Measurements from ENCODE around the gene TMEM174. TPM values are rescaled to one million over a fixed set of nuclear protein-coding genes. Genes with fewer than 3 reads are reported as not detected.
A peak's percentile ranks its signal among the peaks of the same experiment; 100 is the strongest.

Gene TMEM174
- total and polyA plus RNA-seq, 2 donors from 2014 or later = 1.1 to 59.0 TPM

DNA sequence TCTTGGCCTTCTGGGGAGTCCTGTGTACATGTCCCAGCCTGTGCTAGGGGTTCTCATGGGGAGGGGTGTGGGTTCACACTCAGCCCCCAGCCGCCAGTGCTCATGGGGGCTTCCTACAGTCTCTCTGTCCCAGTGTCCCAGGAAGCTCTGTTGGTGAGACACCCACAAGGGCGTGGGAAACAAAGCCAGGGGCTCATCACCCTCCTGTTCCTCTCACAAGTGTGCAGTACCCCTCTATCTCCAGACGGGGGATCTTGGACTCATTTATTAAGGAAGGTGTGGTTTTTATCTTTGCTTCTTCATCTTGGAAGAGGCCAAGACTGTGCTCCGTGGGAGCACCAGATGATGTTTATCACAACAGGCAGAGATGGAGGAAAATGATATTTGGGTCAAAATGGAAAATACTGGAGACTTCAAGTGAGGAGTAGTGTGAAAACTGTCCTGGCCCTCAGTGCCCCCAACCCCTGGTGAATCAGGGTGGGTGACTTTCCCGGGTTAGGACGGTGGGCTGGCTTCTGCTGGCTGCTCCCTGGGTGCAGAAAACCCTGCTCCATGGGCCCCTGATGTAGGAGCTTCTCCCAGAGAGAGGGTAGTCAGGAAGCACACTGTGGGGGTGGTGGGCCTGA lies 37.5 kb upstream of the TMEM174 start:
- Histone ChIP-seq H3K4me3 (ENCODE audit: low read length in 3 of 3) (no peak overlapping the region), H3K27me3 (ENCODE audit: control insufficient read depth, insufficient read depth, low read length) (no peaks in the 10 kb centered on the region), H3K36me3 (ENCODE audit: control insufficient read depth in 2 of 3, insufficient read depth in 3 of 3, low read length in 3 of 3) (no peaks in the 10 kb centered on the region), H3K9ac (ENCODE audit: low read length in 3 of 3) (no peak overlapping the region), H3K27ac (ENCODE audit: low read depth in 2 of 2, low read length in 2 of 2) (peak overlapping the region in 1 of 2 donors; percentile 5), H3K9me3 (ENCODE audit: control insufficient read depth in 2 of 3, insufficient read depth in 1 of 3, low read length in 3 of 3) (no peaks in the 10 kb centered on the region), H3K4me1 (ENCODE audit: control insufficient read depth in 2 of 3, insufficient read depth in 2 of 3, low read depth in 1 of 3, low read length in 3 of 3) (peaks cover 2 to 46% (median 21%) of the 10 kb centered on the region in 3 donors)
- intact Hi-C loops (cut with DNase I) = no loop called here
- TF ChIP-seq, protein P1, sequence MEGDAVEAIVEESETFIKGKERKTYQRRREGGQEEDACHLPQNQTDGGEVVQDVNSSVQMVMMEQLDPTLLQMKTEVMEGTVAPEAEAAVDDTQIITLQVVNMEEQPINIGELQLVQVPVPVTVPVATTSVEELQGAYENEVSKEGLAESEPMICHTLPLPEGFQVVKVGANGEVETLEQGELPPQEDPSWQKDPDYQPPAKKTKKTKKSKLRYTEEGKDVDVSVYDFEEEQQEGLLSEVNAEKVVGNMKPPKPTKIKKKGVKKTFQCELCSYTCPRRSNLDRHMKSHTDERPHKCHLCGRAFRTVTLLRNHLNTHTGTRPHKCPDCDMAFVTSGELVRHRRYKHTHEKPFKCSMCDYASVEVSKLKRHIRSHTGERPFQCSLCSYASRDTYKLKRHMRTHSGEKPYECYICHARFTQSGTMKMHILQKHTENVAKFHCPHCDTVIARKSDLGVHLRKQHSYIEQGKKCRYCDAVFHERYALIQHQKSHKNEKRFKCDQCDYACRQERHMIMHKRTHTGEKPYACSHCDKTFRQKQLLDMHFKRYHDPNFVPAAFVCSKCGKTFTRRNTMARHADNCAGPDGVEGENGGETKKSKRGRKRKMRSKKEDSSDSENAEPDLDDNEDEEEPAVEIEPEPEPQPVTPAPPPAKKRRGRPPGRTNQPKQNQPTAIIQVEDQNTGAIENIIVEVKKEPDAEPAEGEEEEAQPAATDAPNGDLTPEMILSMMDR (IDR thresholded peaks at IDR 0.05; ENCODE audit: borderline replicate concordance, extremely low read depth, insufficient read depth) = peak; percentile 33
- DNase-seq (peak in 1 of 5 donors; percentile 69), FAIRE-seq (no peak)

DNA sequence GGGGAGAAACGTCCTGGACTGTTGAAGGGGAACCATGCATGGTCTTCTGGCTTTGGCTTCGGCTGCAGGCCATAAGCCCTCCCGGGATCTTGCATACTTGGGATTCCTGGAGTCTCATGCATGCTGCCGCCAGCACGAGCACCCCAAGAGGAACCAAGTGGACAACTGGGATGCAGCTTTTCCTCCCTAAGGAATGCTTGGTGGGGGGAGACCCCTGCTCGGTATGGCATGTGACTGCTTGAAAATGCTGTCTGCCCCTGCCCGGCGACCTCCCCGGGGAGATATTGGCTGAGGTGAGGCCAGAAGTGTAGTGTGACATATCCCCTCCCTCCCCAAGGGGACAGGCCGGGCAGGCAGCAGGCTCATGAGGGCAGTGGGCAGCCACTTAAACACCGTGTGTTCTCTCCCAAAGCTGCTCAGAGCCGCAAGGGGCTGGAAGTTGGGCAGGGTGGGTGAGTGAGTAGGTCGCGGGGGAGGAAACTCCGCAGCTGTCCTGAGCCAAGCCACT lies 36.9 kb upstream of the TMEM174 start:
- DNase-seq (peak; percentile 77 to 92 (median 82)), FAIRE-seq (no peak)
- intact Hi-C loops (cut with DNase I) = no loop called here
- Histone ChIP-seq H3K27me3 (ENCODE audit: control insufficient read depth, insufficient read depth, low read length) (no peaks in the 10 kb centered on the region), H3K36me3 (ENCODE audit: control insufficient read depth in 2 of 3, insufficient read depth in 3 of 3, low read length in 3 of 3) (no peaks in the 10 kb centered on the region), H3K9ac (ENCODE audit: low read length in 3 of 3) (no peak overlapping the region), H3K27ac (ENCODE audit: low read depth in 2 of 2, low read length in 2 of 2) (peak overlapping the region in 1 of 2 donors; percentile 5), H3K4me1 (ENCODE audit: control insufficient read depth in 2 of 3, insufficient read depth in 2 of 3, low read depth in 1 of 3, low read length in 3 of 3) (peaks cover 2 to 46% (median 21%) of the 10 kb centered on the region in 3 donors), H3K4me3 (ENCODE audit: low read length in 3 of 3) (peak overlapping the region in 1 of 3 donors; percentile 17), H3K9me3 (ENCODE audit: control insufficient read depth in 2 of 3, insufficient read depth in 1 of 3, low read length in 3 of 3) (no peaks in the 10 kb centered on the region)
- TF ChIP-seq, protein P1 (IDR thresholded peaks at IDR 0.05; ENCODE audit: borderline replicate concordance, extremely low read depth, insufficient read depth) = no peak

DNA sequence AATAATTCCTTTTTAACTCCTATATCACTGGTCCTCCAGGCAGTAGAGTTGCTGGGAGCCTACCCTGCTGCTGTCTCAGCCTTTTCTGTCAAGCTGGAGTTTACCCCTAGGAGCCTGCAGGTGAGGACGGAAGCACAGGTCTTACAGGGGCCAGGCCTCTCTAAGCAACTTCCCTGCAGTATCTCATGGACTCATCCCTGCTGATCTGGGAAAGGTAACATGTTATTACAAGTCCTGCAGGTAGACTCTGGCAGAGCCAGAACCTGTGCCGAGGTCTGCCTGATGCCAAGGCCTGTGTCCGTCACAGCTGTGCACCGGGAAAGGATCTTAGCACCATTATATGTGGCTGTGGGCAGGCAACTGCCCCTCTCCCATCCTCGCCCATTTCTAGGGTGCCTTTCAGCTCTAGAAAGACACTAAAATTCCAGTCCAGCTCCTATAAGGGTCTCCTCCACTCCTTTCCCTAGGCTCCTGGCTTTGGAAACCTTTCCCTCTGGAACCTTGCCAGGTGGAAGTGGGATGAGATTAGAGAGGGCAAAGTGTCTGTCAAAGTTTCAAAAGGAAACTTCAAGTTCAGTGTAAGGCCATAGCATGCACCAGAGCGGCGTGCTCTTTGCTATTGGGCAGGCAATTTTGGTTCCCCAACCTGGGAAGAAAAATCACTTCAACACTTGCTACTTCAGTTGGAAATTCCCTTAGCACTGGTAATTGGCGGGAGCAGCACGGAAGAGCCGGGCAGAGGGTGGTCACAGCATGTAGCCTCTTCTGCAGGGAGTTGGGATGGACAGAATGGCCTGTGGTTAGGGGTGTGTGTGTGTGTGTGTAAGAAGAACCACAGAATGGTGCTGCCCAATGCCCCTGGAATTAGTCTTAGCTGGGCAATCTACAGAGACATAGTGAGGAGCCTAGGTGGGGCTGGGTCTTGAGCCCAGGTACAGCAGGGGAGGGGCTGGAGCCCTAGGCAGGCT lies 35.1 kb upstream of the TMEM174 start:
- intact Hi-C loops (cut with DNase I) = no loop called here
- H3K4me1 ChIP-seq (ENCODE audit: control insufficient read depth in 2 of 3, insufficient read depth in 2 of 3, low read depth in 1 of 3, low read length in 3 of 3) = peaks cover 2 to 39% (median 19%) of the 10 kb centered on the region in 3 donors
- FAIRE-seq (no peak), DNase-seq (no peak)
- H3K36me3 ChIP-seq (ENCODE audit: control insufficient read depth in 2 of 3, insufficient read depth in 3 of 3, low read length in 3 of 3) = no peaks in the 10 kb centered on the region
- no peaks in the 10 kb centered on the region for H3K27me3 ChIP-seq (ENCODE audit: control insufficient read depth, insufficient read depth, low read length)
- no peak overlapping the region for H3K9ac ChIP-seq (ENCODE audit: low read length in 3 of 3)
- H3K27ac ChIP-seq (ENCODE audit: low read depth in 2 of 2, low read length in 2 of 2) = peak overlapping the region in 1 of 2 donors; percentile 8
- H3K4me3 ChIP-seq (ENCODE audit: low read length in 3 of 3) = no peak overlapping the region
- no peaks in the 10 kb centered on the region for H3K9me3 ChIP-seq (ENCODE audit: control insufficient read depth in 2 of 3, insufficient read depth in 1 of 3, low read length in 3 of 3)
- TF ChIP-seq, protein P1 (IDR thresholded peaks at IDR 0.05; ENCODE audit: borderline replicate concordance, extremely low read depth, insufficient read depth) = no peak

All from kidney (tissue), 14 donors.